Measurements from ENCODE around the gene TMEM267. TPM values are rescaled to one million over a fixed set of nuclear protein-coding genes. Genes with fewer than 3 reads are reported as not detected.

Gene TMEM267
- total RNA-seq, 2 donors from 2014 or later, result 7.3 to 9.2 TPM

GRCh38 chr5:43418561-43418960, 65.1 kb downstream of the TMEM267 start:
- Histone ChIP-seq H3K4me1 (peaks cover 31% of the 10 kb centered on the region), H3K9me3 (no peaks in the 10 kb centered on the region), H3K4me3 (no peak overlapping the region), H3K27me3 (no peaks in the 10 kb centered on the region), H3K36me3 (replicated peaks in 1 of 2; ENCODE audit: insufficient read depth in 1 of 2, low read depth in 2 of 2) (no peaks in the 10 kb centered on the region), H3K27ac (no peak overlapping the region)
- TF ChIP-seq, protein P1, sequence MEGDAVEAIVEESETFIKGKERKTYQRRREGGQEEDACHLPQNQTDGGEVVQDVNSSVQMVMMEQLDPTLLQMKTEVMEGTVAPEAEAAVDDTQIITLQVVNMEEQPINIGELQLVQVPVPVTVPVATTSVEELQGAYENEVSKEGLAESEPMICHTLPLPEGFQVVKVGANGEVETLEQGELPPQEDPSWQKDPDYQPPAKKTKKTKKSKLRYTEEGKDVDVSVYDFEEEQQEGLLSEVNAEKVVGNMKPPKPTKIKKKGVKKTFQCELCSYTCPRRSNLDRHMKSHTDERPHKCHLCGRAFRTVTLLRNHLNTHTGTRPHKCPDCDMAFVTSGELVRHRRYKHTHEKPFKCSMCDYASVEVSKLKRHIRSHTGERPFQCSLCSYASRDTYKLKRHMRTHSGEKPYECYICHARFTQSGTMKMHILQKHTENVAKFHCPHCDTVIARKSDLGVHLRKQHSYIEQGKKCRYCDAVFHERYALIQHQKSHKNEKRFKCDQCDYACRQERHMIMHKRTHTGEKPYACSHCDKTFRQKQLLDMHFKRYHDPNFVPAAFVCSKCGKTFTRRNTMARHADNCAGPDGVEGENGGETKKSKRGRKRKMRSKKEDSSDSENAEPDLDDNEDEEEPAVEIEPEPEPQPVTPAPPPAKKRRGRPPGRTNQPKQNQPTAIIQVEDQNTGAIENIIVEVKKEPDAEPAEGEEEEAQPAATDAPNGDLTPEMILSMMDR (IDR thresholded peaks at IDR 0.05), result no peak
- no peak for TF ChIP-seq POLR2A (IDR thresholded peaks at IDR 0.05)
- no peak for ATAC-seq
- intact Hi-C loops (cut with DNase I), result no loop called here
- WGBS, 2 donors, result 93 to 96% methylated on average over 2 of the region's 2 CpGs
- no peak for DNase-seq

GRCh38 chr5:43416803-43417394, 66.8 kb downstream of the TMEM267 start:
- Histone ChIP-seq H3K9me3 (no peaks in the 10 kb centered on the region), H3K27ac (peak overlapping the region in 1 of 4 donors; percentile 47), H3K4me1 (peaks cover 35% of the 10 kb centered on the region), H3K4me3 (no peak overlapping the region), H3K36me3 (replicated peaks in 1 of 2; ENCODE audit: insufficient read depth in 1 of 2, low read depth in 2 of 2) (no peaks in the 10 kb centered on the region), H3K27me3 (no peaks in the 10 kb centered on the region)
- 47 to 60% methylated on average over 3 of the region's 3 CpGs for WGBS, 2 donors
- intact Hi-C loops (cut with DNase I), result no loop called here
- DNase-seq, result no peak
- no peak for TF ChIP-seq POLR2A (IDR thresholded peaks at IDR 0.05)
- TF ChIP-seq, protein P1 (IDR thresholded peaks at IDR 0.05), result no peak
- no peak for ATAC-seq

DNA sequence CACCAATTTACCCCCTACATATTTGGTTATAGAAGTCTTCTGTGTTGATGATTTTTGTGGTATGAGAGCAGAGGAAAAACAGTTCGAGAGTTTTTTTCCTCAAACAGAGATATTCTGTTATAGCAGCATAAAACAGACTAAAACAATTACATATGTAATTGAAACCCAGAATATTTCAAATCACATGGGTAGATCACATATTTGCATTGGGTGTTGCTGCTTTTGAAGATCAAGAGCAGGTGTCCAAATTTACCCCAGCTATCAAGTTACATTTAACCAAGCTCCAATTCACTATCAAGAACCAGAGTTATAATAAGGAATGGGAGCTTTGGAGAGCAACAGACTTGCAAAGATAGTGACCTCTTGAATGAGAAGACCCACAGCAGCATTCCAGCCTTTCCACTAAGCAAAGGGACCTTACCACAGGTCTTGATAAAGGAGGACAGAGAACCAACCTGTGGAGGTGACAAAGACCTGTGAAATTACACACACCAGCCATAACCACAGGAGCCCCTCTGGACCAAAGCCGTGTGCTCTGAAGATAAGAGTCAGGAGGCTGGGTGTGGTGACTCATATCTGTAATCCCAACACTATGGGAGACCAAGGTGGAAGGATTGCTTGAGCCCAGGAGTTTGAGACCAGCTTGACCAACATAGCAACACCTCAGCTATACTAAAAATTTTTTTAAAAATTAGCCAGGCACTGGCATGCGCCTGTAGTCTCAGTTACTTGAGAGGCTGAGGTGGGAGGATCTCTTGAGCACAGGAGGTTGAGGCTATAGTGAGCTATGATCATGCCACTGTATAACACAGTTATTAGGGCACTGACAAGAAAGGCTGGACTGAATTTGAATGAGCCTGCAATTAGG, 67.5 kb downstream of the TMEM267 start:
- H3K36me3 ChIP-seq (replicated peaks in 1 of 2; ENCODE audit: insufficient read depth in 1 of 2, low read depth in 2 of 2), result no peaks in the 10 kb centered on the region
- ATAC-seq (peak; percentile 22), DNase-seq (no peak)
- H3K27me3 ChIP-seq, result no peaks in the 10 kb centered on the region
- 48 to 63% methylated on average over 3 of the region's 3 CpGs for WGBS, 2 donors
- intact Hi-C loops (cut with DNase I), result no loop called here
- H3K4me1 ChIP-seq, result peaks cover 35% of the 10 kb centered on the region
- TF ChIP-seq POLR2A (IDR thresholded peaks at IDR 0.05), result no peak
- TF ChIP-seq, protein P1 (IDR thresholded peaks at IDR 0.05), result no peak
- H3K9me3 ChIP-seq, result no peaks in the 10 kb centered on the region
- peak overlapping the region in 2 of 4 donors; percentile 3 to 47 for H3K27ac ChIP-seq
- H3K4me3 ChIP-seq, result no peak overlapping the region

GRCh38 chr5:43413966-43414365, 69.7 kb downstream of the TMEM267 start:
- intact Hi-C loops (cut with DNase I), result no loop called here
- no peak overlapping the region for H3K27ac ChIP-seq
- DNase-seq (no peak), ATAC-seq (no peak)
- TF ChIP-seq, protein P1 (IDR thresholded peaks at IDR 0.05), result no peak
- H3K4me1 ChIP-seq, result peaks cover 56% of the 10 kb centered on the region
- 75 to 76% methylated on average over 2 of the region's 2 CpGs for WGBS, 2 donors
- H3K36me3 ChIP-seq (replicated peaks in 1 of 2; ENCODE audit: insufficient read depth in 1 of 2, low read depth in 2 of 2), result no peaks in the 10 kb centered on the region
- no peaks in the 10 kb centered on the region for H3K9me3 ChIP-seq
- H3K27me3 ChIP-seq, result no peaks in the 10 kb centered on the region
- H3K4me3 ChIP-seq, result no peak overlapping the region
